Kidney (tissue), 14 donors: ENCODE measurements around the gene CYTH1. TPM values are rescaled to one million over a fixed set of nuclear protein-coding genes. Genes with fewer than 3 reads are reported as not detected.

Experiments
- DNase-seq, 5 donors: peaks; one replicate each; pipeline ENCODE4 v3.0.0-alpha.2; 2013 to 2020
- FAIRE-seq: peaks from 2 replicates; lab custom pipeline; 2012; peaks lifted over from hg19 to GRCh38; lab: Jason Lieb, UNC
- H3K27ac ChIP-seq, 2 donors: one replicate each; pipeline ENCODE4 v1.7.0; 2013; ENCODE audit warnings: low read depth in 2 of 2, low read length in 2 of 2, inconsistent platforms in 1 of 2
- H3K27me3 ChIP-seq: one replicate; pipeline ENCODE4 v1.7.1; 2013; ENCODE audit warnings: low read length, inconsistent platforms; ENCODE audit not compliant: control insufficient read depth, insufficient read depth
- H3K36me3 ChIP-seq, 3 donors: one replicate each; pipeline versions ENCODE4 v1.7.0 to v1.7.1; 2013; ENCODE audit warnings: low read length in 3 of 3, control low read depth in 1 of 3, inconsistent platforms in 1 of 3; ENCODE audit not compliant: insufficient read depth in 3 of 3, control insufficient read depth in 2 of 3
- H3K4me1 ChIP-seq, 3 donors: one replicate each; pipeline versions ENCODE4 v1.7.0 to v1.7.1; 2013; ENCODE audit warnings: low read length in 3 of 3, inconsistent platforms in 1 of 3, low read depth in 1 of 3; ENCODE audit not compliant: control insufficient read depth in 2 of 3, insufficient read depth in 2 of 3
- H3K4me3 ChIP-seq, 3 donors: one replicate each; pipeline versions ENCODE4 v1.7.0 to v1.8.1; 2013; ENCODE audit warnings: low read length in 3 of 3, control low read depth in 1 of 3, inconsistent platforms in 1 of 3
- H3K9ac ChIP-seq, 3 donors: one replicate each; pipeline versions ENCODE4 v1.7.0 to v1.7.1; 2013; ENCODE audit warnings: low read length in 3 of 3, control low read depth in 1 of 3, inconsistent platforms in 1 of 3
- H3K9me3 ChIP-seq, 3 donors: one replicate each; pipeline versions ENCODE4 v1.7.0 to v1.7.1; 2013; ENCODE audit warnings: low read length in 3 of 3, control low read depth in 1 of 3, inconsistent platforms in 1 of 3; ENCODE audit not compliant: control insufficient read depth in 2 of 3, insufficient read depth in 1 of 3
- CTCF ChIP-seq: IDR thresholded peaks from 3 replicates; pipeline ENCODE4 v1.5.1; 2012; ENCODE audit warnings: mild to moderate bottlenecking, moderate library complexity, borderline replicate concordance; ENCODE audit not compliant: insufficient read depth; ENCODE audit errors: extremely low read depth
- intact Hi-C: fragments of 100-400 bp; cut with DNase I; formaldehyde crosslinking; loops from one replicate; pipeline ENCODE4 v1.11.1; 2022
- polyA plus RNA-seq: library from polyadenylated mRNA; stranded (reverse); fragments of 350-450 nt; fragmentation: Illumina TruSeq; extraction: RNeasy Lipid Tissue Mini Kit (QIAGEN cat#74804); gene quantifications from one replicate; pipeline ENCODE4 v1.2.3, GENCODE V29; 2014; ENCODE audit warnings: low read depth, low replicate concordance; ENCODE audit not compliant: insufficient read depth
- total RNA-seq: library from RNA; stranded (reverse); fragmentation: NEBNext Ultra II Directional; extraction: Animal tissue kit (Norgen Biotek cat#: 25700); gene quantifications from one replicate; pipeline ENCODE4 v1.2.1, GENCODE V29; 2021
- donor health status: control.
- donor health status: control.
- donor health status: control.
- donor health status: control.
- donor health status: control.
- donor health status: DM: yes; HTN: yes; CAD: no.
- donor health status: Normal renal cell carcinoma (clear cell type).

The CYTH1 gene
- total and polyA plus RNA-seq, 2 donors from 2014 or later = 25.3 to 59.7 TPM

DNA sequence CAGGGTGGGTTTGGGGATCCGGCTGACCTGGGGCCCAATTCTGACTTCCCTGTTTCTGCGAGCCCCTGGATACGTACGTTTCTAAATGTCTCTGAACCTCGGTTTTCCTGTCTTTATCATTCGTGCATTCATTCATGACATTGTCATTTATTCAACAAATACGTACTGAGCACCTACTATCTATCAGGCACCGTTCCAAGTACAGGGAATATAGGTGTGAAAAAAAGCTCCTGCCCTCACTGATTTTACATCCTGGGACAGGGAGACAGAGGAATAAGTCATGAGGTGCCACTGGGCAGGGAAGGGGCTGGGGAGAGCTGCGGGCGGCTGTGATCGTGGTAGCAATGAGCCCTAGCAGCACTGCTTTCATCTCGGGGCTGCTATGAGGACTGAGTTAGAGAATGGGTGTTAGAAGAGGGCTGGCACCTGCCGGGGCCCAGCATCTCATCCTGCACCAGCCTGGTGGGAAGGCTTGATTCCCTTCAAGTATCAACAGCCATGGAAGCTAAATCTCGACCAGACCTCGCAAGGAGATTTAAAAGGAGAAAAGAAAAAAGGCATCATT is 116.6 kb downstream of the CYTH1 start:
- Histone ChIP-seq H3K4me3 (no peak overlapping the region), H3K36me3 (no peaks in the 10 kb centered on the region), H3K4me1 (peaks cover 0 to 6% (median 4%) of the 10 kb centered on the region in 3 donors), H3K9me3 (no peaks in the 10 kb centered on the region), H3K9ac (no peak overlapping the region), H3K27me3 (no peaks in the 10 kb centered on the region), H3K27ac (peak overlapping the region; percentile 63 to 69)
- DNase-seq (no peak), FAIRE-seq (no peak)
- TF ChIP-seq CTCF = no peak
- intact Hi-C loops = no loop called here

- DNase-seq = peak in 2 of 5 donors; percentile 41 to 64
- Histone ChIP-seq H3K9ac (no peak overlapping the region), H3K4me3 (no peak overlapping the region), H3K36me3 (no peaks in the 10 kb centered on the region), H3K9me3 (no peaks in the 10 kb centered on the region), H3K27ac (no peak overlapping the region), H3K27me3 (no peaks in the 10 kb centered on the region), H3K4me1 (peaks cover 0 to 6% (median 4%) of the 10 kb centered on the region in 3 donors)
- FAIRE-seq = no peak
- intact Hi-C loops = no loop called here
- no peak for TF ChIP-seq CTCF
Measured at GRCh38 chr17:78664476-78665386, 117.3 kb downstream of the CYTH1 start.

GRCh38 chr17:78661093-78661770 is 120.8 kb downstream of the CYTH1 start:
- no peak overlapping the region for H3K27ac ChIP-seq
- H3K27me3 ChIP-seq = no peaks in the 10 kb centered on the region
- no peak overlapping the region for H3K9ac ChIP-seq
- H3K9me3 ChIP-seq = no peaks in the 10 kb centered on the region
- no peak for FAIRE-seq
- no peak overlapping the region for H3K4me3 ChIP-seq
- TF ChIP-seq CTCF = no peak
- DNase-seq = peak in 3 of 5 donors; percentile 45 to 69 (median 63)
- H3K36me3 ChIP-seq = no peaks in the 10 kb centered on the region
- peaks cover 0 to 6% (median 0%) of the 10 kb centered on the region in 3 donors for H3K4me1 ChIP-seq
- intact Hi-C loops = no loop called here
